SKM-1 (cell line): ENCODE data around the gene HBA2.
"Not testable (repeated sequence)": the region's sequence is repeated elsewhere in the genome, so short reads cannot be mapped to it uniquely, and the experiment has no call there.

Source experiments
- DNase-seq: peaks from one replicate; lab custom pipeline; 2025; ENCODE audit not compliant: unreplicated experiment; lab: John Stamatoyannopoulos, UW

Gene HBA2

DNA sequence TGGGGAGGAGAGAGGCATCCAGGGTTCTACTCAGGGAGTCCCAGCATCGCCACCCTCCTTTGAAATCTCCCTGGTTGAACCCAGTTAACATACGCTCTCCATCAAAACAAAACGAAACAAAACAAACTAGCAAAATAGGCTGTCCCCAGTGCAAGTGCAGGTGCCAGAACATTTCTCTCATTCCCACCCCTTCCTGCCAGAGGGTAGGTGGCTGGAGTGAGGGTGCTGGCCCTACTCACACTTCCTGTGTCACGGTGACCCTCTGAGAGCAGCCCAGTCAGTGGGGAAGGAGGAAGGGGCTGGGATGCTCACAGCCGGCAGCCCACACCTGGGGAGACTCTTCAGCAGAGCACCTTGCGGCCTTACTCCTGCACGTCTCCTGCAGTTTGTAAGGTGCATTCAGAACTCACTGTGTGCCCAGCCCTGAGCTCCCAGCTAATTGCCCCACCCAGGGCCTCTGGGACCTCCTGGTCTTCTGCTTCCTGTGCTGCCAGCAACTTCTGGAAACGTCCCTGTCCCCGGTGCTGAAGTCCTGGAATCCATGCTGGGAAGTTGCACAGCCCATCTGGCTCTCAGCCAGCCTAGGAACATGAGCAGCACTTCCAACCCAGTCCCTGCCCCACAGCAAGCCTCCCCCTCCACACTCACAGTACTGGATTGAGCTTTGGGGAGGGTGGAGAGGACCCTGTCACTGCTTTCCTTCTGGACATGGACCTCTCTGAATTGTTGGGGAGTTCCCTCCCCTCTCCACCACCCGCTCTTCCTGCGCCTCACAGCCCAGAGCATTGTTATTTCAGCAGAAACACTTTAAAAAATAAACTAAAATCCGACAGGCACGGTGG, 1.5 kb downstream of the HBA2 start:
- DNase-seq: not testable (repeated sequence)

DNA sequence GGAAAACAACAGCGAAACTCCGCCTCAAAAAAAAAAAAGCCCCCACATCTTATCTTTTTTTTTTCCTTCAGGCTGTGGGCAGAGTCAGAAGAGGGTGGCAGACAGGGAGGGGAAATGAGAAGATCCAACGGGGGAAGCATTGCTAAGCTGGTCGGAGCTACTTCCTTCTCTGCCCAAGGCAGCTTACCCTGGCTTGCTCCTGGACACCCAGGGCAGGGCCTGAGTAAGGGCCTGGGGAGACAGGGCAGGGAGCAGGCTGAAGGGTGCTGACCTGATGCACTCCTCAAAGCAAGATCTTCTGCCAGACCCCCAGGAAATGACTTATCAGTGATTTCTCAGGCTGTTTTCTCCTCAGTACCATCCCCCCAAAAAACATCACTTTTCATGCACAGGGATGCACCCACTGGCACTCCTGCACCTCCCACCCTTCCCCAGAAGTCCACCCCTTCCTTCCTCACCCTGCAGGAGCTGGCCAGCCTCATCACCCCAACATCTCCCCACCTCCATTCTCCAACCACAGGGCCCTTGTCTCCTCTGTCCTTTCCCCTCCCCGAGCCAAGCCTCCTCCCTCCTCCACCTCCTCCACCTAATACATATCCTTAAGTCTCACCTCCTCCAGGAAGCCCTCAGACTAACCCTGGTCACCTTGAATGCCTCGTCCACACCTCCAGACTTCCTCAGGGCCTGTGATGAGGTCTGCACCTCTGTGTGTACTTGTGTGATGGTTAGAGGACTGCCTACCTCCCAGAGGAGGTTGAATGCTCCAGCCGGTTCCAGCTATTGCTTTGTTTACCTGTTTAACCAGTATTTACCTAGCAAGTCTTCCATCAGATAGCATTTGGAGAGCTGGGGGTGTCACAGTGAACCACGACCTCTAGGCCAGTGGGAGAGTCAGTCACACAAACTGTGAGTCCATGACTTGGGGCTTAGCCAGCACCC, 2.6 kb downstream of the HBA2 start:
- no peak for DNase-seq

DNA sequence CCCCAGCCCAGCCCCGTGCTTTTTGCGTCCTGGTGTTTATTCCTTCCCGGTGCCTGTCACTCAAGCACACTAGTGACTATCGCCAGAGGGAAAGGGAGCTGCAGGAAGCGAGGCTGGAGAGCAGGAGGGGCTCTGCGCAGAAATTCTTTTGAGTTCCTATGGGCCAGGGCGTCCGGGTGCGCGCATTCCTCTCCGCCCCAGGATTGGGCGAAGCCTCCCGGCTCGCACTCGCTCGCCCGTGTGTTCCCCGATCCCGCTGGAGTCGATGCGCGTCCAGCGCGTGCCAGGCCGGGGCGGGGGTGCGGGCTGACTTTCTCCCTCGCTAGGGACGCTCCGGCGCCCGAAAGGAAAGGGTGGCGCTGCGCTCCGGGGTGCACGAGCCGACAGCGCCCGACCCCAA, 3.3 kb downstream of the HBA2 start:
- DNase-seq: not testable (repeated sequence)

DNA sequence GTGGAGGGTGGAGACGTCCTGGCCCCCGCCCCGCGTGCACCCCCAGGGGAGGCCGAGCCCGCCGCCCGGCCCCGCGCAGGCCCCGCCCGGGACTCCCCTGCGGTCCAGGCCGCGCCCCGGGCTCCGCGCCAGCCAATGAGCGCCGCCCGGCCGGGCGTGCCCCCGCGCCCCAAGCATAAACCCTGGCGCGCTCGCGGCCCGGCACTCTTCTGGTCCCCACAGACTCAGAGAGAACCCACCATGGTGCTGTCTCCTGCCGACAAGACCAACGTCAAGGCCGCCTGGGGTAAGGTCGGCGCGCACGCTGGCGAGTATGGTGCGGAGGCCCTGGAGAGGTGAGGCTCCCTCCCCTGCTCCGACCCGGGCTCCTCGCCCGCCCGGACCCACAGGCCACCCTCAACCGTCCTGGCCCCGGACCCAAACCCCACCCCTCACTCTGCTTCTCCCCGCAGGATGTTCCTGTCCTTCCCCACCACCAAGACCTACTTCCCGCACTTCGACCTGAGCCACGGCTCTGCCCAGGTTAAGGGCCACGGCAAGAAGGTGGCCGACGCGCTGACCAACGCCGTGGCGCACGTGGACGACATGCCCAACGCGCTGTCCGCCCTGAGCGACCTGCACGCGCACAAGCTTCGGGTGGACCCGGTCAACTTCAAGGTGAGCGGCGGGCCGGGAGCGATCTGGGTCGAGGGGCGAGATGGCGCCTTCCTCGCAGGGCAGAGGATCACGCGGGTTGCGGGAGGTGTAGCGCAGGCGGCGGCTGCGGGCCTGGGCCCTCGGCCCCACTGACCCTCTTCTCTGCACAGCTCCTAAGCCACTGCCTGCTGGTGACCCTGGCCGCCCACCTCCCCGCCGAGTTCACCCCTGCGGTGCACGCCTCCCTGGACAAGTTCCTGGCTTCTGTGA, 4.1 kb downstream of the HBA2 start, which contains the start of gene HBA1:
HBA1 (plus strand) TSS at position 204 of the 906 bp plus-strand sequence; CDS start at position 241, 37 bp downstream.
- DNase-seq: not testable (repeated sequence)

DNA sequence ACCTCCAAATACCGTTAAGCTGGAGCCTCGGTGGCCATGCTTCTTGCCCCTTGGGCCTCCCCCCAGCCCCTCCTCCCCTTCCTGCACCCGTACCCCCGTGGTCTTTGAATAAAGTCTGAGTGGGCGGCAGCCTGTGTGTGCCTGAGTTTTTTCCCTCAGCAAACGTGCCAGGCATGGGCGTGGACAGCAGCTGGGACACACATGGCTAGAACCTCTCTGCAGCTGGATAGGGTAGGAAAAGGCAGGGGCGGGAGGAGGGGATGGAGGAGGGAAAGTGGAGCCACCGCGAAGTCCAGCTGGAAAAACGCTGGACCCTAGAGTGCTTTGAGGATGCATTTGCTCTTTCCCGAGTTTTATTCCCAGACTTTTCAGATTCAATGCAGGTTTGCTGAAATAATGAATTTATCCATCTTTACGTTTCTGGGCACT, 4.7 kb downstream of the HBA2 start:
- peak; percentile 100 for DNase-seq

DNA sequence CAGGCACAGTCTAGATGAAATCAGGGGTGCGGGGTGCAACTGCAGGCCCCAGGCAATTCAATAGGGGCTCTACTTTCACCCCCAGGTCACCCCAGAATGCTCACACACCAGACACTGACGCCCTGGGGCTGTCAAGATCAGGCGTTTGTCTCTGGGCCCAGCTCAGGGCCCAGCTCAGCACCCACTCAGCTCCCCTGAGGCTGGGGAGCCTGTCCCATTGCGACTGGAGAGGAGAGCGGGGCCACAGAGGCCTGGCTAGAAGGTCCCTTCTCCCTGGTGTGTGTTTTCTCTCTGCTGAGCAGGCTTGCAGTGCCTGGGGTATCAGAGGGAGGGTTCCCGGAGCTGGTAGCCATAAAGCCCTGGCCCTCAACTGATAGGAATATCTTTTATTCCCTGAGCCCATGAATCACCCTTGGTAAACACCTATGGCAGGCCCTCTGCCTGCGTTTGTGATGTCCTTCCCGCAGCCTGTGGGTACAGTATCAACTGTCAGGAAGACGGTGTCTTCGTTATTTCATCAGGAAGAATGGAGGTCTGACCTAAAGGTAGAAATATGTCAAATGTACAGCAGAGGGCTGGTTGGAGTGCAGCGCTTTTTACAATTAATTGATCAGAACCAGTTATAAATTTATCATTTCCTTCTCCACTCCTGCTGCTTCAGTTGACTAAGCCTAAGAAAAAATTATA, 5.4 kb downstream of the HBA2 start:
- no peak for DNase-seq

DNA sequence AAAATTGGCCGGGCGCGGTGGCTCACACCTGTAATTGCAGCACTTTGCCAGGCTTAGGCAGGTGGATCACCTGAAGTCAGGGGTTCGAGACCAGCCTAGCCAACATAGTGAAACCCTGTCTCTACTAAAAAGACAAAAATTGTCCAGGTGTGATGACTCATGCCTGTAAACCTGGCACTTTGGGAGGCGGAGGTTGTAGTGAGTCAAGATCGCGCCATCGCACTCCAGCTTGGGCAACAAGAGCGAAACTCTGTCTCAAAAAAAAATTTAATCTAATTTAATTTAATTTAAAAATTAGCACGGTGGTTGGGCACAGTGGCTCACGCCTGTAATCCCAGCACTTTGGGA, 6.0 kb downstream of the HBA2 start:
- DNase-seq: no peak

DNA sequence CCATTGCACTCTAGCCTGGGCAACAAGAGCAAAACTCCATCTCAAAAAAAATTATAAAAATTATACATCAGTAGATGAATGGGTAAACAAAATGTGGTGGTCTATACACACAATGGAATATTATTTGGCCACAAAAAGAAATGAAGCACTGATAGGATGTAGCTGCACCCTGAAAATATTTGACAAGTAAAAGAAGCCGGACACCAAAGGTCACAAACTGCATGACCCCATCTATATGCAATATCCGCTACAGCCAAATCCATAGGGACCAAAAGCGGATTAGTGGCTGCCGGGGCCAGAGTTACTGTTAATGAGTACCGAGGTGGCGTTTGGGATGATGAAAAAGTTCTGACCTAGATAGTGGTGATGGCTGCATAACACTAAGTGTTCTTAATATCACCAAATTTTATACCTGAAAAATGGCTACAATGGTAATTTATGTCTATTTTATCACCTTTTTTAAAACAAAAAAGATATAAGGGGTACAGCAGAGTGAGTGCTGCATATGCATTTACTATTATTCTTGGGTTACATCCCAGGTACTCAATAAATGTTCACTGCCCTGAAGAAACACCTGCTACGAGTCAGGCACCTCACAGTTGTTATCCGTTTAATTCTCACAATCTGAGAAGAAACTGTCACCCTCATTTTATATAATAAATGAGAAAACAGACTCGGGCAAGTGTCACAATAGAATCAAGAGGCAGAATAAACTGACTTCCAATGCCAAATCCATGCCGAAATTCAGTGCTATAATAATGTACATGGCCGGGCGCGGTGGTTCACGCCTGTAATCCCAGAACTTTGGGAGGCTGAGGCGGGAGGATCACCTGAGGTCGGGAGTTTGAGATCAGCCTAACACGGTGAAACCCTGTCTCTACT, 6.8 kb downstream of the HBA2 start:
- no peak for DNase-seq

DNA sequence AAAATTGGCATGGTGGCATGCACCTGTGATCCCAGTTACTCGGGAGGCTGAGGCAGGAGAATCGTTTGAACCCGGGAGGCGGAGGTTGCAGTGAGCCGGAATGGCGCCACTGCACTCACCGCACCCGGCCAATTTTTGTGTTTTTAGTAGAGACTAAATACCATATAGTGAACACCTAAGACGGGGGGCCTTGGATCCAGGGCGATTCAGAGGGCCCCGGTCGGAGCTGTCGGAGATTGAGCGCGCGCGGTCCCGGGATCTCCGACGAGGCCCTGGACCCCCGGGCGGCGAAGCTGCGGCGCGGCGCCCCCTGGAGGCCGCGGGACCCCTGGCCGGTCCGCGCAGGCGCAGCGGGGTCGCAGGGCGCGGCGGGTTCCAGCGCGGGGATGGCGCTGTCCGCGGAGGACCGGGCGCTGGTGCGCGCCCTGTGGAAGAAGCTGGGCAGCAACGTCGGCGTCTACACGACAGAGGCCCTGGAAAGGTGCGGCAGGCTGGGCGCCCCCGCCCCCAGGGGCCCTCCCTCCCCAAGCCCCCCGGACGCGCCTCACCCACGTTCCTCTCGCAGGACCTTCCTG, 7.5 kb downstream of the HBA2 start, which contains the start of gene HBQ1:
HBQ1 (plus strand) TSS at position 359 of the 575 bp plus-strand sequence; CDS start at position 387, 28 bp downstream.
- no peak for DNase-seq

DNA sequence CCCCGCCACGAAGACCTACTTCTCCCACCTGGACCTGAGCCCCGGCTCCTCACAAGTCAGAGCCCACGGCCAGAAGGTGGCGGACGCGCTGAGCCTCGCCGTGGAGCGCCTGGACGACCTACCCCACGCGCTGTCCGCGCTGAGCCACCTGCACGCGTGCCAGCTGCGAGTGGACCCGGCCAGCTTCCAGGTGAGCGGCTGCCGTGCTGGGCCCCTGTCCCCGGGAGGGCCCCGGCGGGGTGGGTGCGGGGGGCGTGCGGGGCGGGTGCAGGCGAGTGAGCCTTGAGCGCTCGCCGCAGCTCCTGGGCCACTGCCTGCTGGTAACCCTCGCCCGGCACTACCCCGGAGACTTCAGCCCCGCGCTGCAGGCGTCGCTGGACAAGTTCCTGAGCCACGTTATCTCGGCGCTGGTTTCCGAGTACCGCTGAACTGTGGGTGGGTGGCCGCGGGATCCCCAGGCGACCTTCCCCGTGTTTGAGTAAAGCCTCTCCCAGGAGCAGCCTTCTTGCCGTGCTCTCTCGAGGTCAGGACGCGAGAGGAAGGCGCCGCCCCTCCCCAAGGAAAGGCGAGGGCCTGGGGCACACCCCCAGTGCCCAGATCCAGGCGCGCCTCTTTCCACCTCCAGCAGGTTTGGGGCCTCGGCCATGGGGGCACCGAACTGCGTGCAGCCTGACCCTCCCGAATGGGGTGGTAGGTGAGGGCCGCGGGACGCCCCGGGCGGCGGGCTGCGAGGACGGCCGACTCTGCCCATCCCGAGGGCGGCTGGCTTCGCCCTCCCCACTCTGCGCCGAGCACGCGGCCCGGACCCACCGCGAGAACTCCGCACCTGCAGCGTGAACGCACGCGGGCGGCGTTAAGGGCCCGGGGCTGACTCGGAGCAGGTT, 8.2 kb downstream of the HBA2 start:
- DNase-seq: peak; percentile 49

DNA sequence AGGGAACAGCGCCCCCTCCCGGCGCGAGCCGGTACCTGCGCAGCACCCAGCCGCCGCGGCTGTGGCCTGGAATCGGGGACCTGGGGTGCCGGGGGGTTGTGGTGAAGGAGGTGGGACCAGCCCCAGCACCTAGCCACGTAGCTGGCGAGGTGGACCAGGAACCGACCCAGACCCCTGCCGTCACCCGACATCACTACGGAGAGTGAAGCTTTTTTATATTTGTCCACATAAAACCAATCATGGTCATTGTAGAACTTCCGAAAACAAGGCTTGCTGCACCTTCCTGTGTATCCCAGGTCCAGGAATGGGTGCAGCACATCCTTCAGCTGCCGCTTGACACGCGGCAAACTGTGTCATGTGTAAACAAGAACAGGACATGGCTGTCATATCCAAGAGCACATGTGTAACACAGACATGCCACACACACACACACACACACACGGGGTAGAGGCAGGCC, 8.9 kb downstream of the HBA2 start:
- no peak for DNase-seq

DNA sequence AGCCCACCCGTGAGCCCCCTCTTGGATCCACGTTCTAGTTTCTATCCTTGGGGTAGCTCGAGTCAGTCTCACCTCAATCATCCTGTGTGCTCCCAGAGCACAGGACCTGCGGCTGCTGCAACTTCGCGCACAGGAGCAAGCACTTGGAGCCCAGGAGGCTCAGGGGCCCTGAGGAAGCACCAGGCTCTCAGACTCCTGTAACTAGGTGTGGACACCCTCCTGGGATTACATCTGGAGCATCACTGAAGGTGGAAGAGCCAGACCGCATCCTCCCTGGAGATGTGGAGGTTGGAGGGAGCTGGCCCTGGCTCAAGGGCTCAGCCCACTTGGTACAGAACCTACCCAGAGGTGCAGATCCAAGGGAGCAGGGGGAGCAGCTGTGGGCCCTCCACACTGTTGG, 10.3 kb downstream of the HBA2 start:
- no peak for DNase-seq

DNA sequence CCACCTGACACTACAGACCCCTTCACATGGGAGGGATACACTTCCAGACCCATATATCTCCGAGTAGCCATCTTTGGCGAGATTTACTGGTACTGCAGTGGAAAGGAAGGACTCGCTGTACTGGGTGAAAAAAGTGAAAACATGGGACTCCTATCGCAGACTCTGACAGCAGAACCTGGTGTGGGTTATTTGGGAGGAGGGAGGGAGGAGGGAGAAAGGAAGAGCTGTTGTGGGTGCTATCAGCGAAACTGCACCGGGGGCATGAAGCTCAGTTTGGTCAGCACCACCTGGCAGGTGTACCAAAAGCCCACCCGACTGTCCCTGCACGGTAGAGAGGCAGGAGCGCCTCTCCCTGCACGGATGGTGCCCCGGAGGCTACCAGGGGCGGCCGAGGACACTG, 12.5 kb downstream of the HBA2 start:
- no peak for DNase-seq

DNA sequence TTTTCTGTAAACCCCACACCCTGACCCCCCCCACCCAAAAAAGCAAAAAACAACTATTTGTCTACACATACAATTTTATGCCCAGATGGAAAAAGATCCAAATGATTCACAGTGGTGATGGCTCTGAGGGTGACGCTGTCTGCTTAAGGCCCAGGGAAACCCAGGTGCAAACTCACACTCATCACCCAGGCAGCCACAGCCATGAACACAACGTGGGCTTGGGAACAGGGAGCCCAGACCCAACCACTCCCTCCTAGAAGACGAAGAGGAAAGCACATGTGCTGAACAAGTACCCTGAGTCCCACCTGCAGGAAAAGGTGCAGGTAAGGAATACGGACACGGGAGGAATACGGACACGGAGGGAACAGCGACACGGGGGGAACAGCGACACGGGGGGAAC, 13.0 kb downstream of the HBA2 start:
- no peak for DNase-seq

DNA sequence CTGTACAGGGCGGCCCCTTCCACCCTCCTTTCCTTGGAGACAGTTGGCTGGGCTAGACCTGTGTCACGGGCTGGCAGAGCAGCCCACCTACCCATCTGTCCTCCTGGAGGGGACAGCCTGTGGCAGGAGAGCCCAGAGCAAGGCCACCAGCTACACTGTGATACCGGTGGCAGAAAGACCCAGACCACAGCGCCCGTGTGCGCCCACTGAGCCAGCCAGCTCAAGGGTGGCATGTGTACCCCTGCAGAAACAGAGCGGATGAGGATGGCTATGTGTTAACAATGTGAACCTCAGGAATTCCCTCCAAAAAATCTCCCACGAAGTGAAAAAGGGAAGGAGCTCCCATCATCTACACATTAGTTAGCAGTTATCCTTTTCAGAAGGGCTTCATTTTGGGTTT, 14.7 kb downstream of the HBA2 start:
- no peak for DNase-seq

DNA sequence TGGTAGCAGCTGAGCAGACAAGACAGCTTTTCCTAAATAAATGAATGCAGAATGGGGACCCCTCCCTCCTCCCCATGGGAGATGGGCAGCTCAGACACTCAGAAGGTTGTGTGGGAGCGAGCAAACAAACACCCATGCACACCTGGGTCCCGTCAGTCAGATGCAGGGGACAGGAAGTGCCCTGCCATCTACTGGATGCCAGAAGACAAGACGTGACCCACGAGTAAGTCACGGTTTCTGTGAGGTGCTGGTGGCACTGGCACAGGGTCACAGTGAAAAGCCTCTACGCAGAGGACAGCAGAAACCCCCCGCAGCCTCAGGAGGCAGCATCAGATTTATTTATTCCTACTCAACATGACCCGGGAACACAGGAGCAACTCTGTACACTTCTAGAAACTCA, 16.0 kb downstream of the HBA2 start:
- no peak for DNase-seq

DNA sequence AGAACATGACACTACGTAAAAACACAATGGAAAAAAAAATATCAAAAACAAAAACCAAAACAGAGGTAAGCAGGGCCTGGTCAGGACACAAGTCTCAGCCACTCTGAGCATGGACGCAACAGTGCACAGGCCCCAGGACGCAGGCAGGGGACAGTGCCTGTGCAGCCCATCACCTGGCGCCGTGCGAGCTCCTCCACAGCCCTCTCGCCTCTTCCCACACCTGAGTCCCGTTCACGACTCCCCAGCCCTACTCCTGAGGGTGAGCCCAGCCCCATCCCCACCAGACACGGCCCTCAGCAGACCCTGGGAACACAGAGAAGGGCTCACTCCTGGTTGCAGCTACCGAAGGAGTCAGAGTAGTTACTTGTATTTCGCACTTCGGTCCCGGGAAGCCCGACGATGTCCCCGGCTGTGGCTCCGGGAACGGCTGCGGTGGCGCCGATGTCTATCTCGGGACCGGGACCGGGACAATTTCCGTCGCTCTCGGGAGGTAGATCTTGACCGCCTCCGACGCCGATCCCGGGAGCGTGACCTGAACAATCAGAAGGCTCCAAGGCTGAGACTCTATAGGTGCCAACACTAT, 17.0 kb downstream of the HBA2 start:
- no peak for DNase-seq
